Mononuclear cell (primary cell): ENCODE data around the gene RBBP6. TPM values are rescaled to one million over a fixed set of nuclear protein-coding genes. Genes with fewer than 3 reads are reported as not detected.

Experiments
- H3K27me3 ChIP-seq: 2 replicates; pipeline ENCODE4 v1.6.0; 2011; ENCODE audit warnings: low read length, control low read depth; ENCODE audit not compliant: insufficient read depth
- H3K4me1 ChIP-seq: 2 replicates; pipeline ENCODE4 v1.5.1; 2011; ENCODE audit warnings: mild to moderate bottlenecking, low read length, control low read depth; ENCODE audit not compliant: insufficient read depth
- H3K4me3 ChIP-seq: 2 replicates; pipeline ENCODE4 v1.5.1; 2011; ENCODE audit warnings: mild to moderate bottlenecking, low read length, moderate library complexity
- H3K9me3 ChIP-seq: 2 replicates; pipeline ENCODE4 v1.5.1; 2011; ENCODE audit warnings: low read depth, mild to moderate bottlenecking, control low read depth, low read length
- total RNA-seq: library from RNA; depleted of rRNA; stranded (reverse); fragments of >200 nt; gene quantifications from one replicate; pipeline ENCODE4 v1.2.3, GENCODE V29; 2012

RBBP6 gene
- total RNA-seq, 1 donor = 166 TPM

DNA sequence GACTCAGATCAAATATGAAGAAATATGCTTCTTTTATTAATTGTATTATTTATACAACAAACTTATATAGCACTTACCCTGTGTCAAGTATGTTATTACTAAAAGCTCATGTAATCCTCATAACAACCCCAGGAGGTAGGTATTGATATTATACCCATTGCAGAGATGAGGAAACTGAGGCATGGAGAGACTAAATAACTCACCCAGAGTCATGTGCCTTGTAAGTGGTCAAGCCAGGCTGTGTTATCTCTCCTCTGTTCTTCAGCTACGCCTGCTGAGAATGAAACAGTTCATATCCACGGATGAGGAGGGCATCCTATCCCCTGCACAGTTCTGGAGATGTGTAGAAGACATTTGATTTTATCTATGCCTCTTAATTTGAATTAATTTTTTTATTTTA, 78.1 kb downstream of the RBBP6 start:
- H3K4me3 ChIP-seq = no peak overlapping the region
- H3K9me3 ChIP-seq = no peaks in the 10 kb centered on the region
- no peaks in the 10 kb centered on the region for H3K4me1 ChIP-seq
- H3K27me3 ChIP-seq = no peaks in the 10 kb centered on the region

Other genes with a start within 250 kb of the RBBP6 start
- gene TNRC6A, start 190.1 kb downstream of the RBBP6 start, total RNA-seq = 61.5 TPM